Lung (tissue), 12 donors: ENCODE data around the gene EVI5L. TPM values are rescaled to one million over a fixed set of nuclear protein-coding genes. Genes with fewer than 3 reads are reported as not detected.
A peak's percentile ranks its signal among the peaks of the same experiment; 100 is the strongest.

Experiments
- ATAC-seq: fragments of 200-7000 bp; cut with Tn5 transposase; one replicate; pipeline ENCODE4 v1.9.1; 2020; ENCODE audit warnings: moderate number of reproducible peaks; ENCODE audit not compliant: insufficient read depth, low FRiP score
- DNase-seq, 3 donors: peaks; one replicate each; pipeline ENCODE4 v3.0.0-alpha.2; 2013 to 2017
- H3K27ac ChIP-seq, 2 donors: one replicate each; pipeline ENCODE4 v1.5.1; 2013; ENCODE audit warnings: mild to moderate bottlenecking in 2 of 2, moderate library complexity in 2 of 2, control low read depth in 1 of 2, inconsistent platforms in 1 of 2, low read depth in 1 of 2, low read length in 1 of 2
- H3K27me3 ChIP-seq, 3 donors: one replicate each; pipeline ENCODE4 v1.5.1; 2013; ENCODE audit warnings: low read length in 2 of 3; ENCODE audit not compliant: control insufficient read depth in 3 of 3, insufficient read depth in 3 of 3
- H3K36me3 ChIP-seq, 4 donors: one replicate each; pipeline ENCODE4 v1.5.1; 2013; ENCODE audit warnings: low read length in 4 of 4, mild to moderate bottlenecking in 1 of 4, moderate library complexity in 1 of 4; ENCODE audit not compliant: control insufficient read depth in 4 of 4, insufficient read depth in 4 of 4
- H3K4me1 ChIP-seq, 5 donors: one replicate each; pipeline ENCODE4 v1.5.1; 2013; ENCODE audit warnings: low read length in 5 of 5, mild to moderate bottlenecking in 2 of 5, moderate library complexity in 1 of 5; ENCODE audit not compliant: control insufficient read depth in 5 of 5, insufficient read depth in 5 of 5
- H3K4me3 ChIP-seq: one replicate; pipeline ENCODE4 v1.5.1; 2013; ENCODE audit warnings: mild to moderate bottlenecking, control low read depth, moderate library complexity
- H3K9ac ChIP-seq, 2 donors: one replicate each; pipeline ENCODE4 v1.5.1; 2013; ENCODE audit warnings: low read length in 2 of 2, control low read depth in 1 of 2; ENCODE audit not compliant: insufficient read depth in 1 of 2
- H3K9me3 ChIP-seq, 4 donors: one replicate each; pipeline ENCODE4 v1.5.1; 2013; ENCODE audit warnings: low read length in 3 of 4, mild to moderate bottlenecking in 1 of 4, moderate library complexity in 1 of 4; ENCODE audit not compliant: control insufficient read depth in 4 of 4, insufficient read depth in 3 of 4
- CTCF ChIP-seq: IDR thresholded peaks from 2 replicates; pipeline ENCODE4 v1.5.1; 2012; ENCODE audit warnings: mild to moderate bottlenecking; ENCODE audit errors: control extremely low read depth, extremely low read depth
- WGBS, 2 donors: extraction: QIAGEN DNeasy Blood & Tissue Kit; methylation state at CpG; one replicate each; pipeline ENCODE4 v1.1.7; 2013; 5-methylcytosine and 5-hydroxymethylcytosine counted together
- polyA plus RNA-seq, 2 donors: library from polyadenylated mRNA; stranded (reverse); fragments of 200-250 nt; gene quantifications; one replicate each; pipeline ENCODE4 v1.2.1, GENCODE V29; 2013
- total RNA-seq, 2 donors: library from RNA; depleted of rRNA in 1 of 2; stranded (reverse); fragments of >200 nt in 1 of 2; gene quantifications; one replicate each; pipeline ENCODE4 v1.2.1, GENCODE V29; 2014 to 2021
- donor health status: control.
- donor health status: control.
- donor health status: Bipolar disorder and iron deficiency.
- donor health status: healthy.
- donor health status: DM: yes; HTN: yes; CAD: no.

The EVI5L gene
- total and polyA plus RNA-seq, 4 donors, result 10.7 to 18.6 (median 12.6) TPM

- no peak for DNase-seq
- Histone ChIP-seq H3K27me3 (no peaks in the 10 kb centered on the region), H3K36me3 (no peaks in the 10 kb centered on the region), H3K4me3 (no peak overlapping the region), H3K9ac (no peak overlapping the region), H3K4me1 (peaks cover 0 to 28% (median 5%) of the 10 kb centered on the region in 5 donors), H3K27ac (no peak overlapping the region), H3K9me3 (no peaks in the 10 kb centered on the region)
- no peak for ATAC-seq
- 39 to 57% methylated on average over 5 to 7 of the region's 7 CpGs for WGBS, 2 donors
- TF ChIP-seq CTCF, result no peak
These were observed 805 bp downstream of the EVI5L start for GRCh38 chr19:7830823-7831222.

- Histone ChIP-seq H3K9ac (no peak overlapping the region), H3K9me3 (no peaks in the 10 kb centered on the region), H3K27me3 (no peaks in the 10 kb centered on the region), H3K4me1 (peaks cover 0 to 28% (median 5%) of the 10 kb centered on the region in 5 donors), H3K27ac (no peak overlapping the region), H3K4me3 (no peak overlapping the region), H3K36me3 (no peaks in the 10 kb centered on the region)
- no peak for ATAC-seq
- TF ChIP-seq CTCF, result no peak
- WGBS, 2 donors, result 77% methylated on average over 10 of the region's 10 CpGs
- DNase-seq, result no peak
These were observed 1.4 kb downstream of the EVI5L start for GRCh38 chr19:7831452-7831851.

- Histone ChIP-seq H3K4me1 (peaks cover 0 to 28% (median 5%) of the 10 kb centered on the region in 5 donors), H3K9me3 (no peaks in the 10 kb centered on the region), H3K27ac (peak overlapping the region in 1 of 2 donors; percentile 15), H3K36me3 (no peaks in the 10 kb centered on the region), H3K27me3 (no peaks in the 10 kb centered on the region), H3K9ac (no peak overlapping the region), H3K4me3 (no peak overlapping the region)
- 90 to 93% methylated on average over 17 of the region's 17 CpGs for WGBS, 2 donors
- TF ChIP-seq CTCF, result no peak
- no peak for DNase-seq
- ATAC-seq, result no peak
These were observed 2.0 kb downstream of the EVI5L start for GRCh38 chr19:7832009-7832408.

- H3K9ac ChIP-seq, result no peak overlapping the region
- no peak for TF ChIP-seq CTCF
- no peaks in the 10 kb centered on the region for H3K9me3 ChIP-seq
- H3K27ac ChIP-seq, result peak overlapping the region in 1 of 2 donors; percentile 15
- no peak for ATAC-seq
- 59 to 63% methylated on average over 12 of the region's 12 CpGs for WGBS, 2 donors
- H3K27me3 ChIP-seq, result no peaks in the 10 kb centered on the region
- DNase-seq, result no peak
- no peak overlapping the region for H3K4me3 ChIP-seq
- no peaks in the 10 kb centered on the region for H3K36me3 ChIP-seq
- peaks cover 0 to 28% (median 5%) of the 10 kb centered on the region in 5 donors for H3K4me1 ChIP-seq
These were observed 2.8 kb downstream of the EVI5L start for GRCh38 chr19:7832781-7833180.
